NCI-H2171 treated with DMSO at 0.1 percent for 48 hours (cell line): ENCODE results near the gene SENP2.
"Not testable (repeated sequence)": the region's sequence is repeated elsewhere in the genome, so short reads cannot be mapped to it uniquely, and the experiment has no call there.

ENCODE experiments used
- DNase-seq: peaks from one replicate; lab custom pipeline; 2025; lab: John Stamatoyannopoulos, UW

The SENP2 gene

GRCh38 chr3:185647880-185648210 is 61.8 kb downstream of the SENP2 start:
- no peak for DNase-seq

GRCh38 chr3:185648396-185648795 is 62.3 kb downstream of the SENP2 start:
- no peak for DNase-seq

- no peak for DNase-seq
These were observed 63.3 kb downstream of the SENP2 start for GRCh38 chr3:185649414-185649813.

GRCh38 chr3:185651971-185652370 is 65.9 kb downstream of the SENP2 start:
- no peak for DNase-seq

- no peak for DNase-seq
These were observed 68.1 kb downstream of the SENP2 start for GRCh38 chr3:185653949-185654757.

GRCh38 chr3:185654758-185655145 is 68.7 kb downstream of the SENP2 start:
- no peak for DNase-seq

GRCh38 chr3:185655426-185656320 is 69.6 kb downstream of the SENP2 start:
- DNase-seq: no peak

GRCh38 chr3:185656321-185656840 is 70.3 kb downstream of the SENP2 start:
- DNase-seq: no peak

GRCh38 chr3:185657211-185657610 is 71.1 kb downstream of the SENP2 start:
- no peak for DNase-seq

- no peak for DNase-seq
These were observed 71.8 kb downstream of the SENP2 start for GRCh38 chr3:185657691-185658503.

GRCh38 chr3:185658504-185658912 is 72.4 kb downstream of the SENP2 start:
- DNase-seq: no peak

- no peak for DNase-seq
These were observed 72.8 kb downstream of the SENP2 start for GRCh38 chr3:185658943-185659342.

- DNase-seq: peak; percentile 73
These were observed 74.1 kb downstream of the SENP2 start for GRCh38 chr3:185659942-185660921.

- DNase-seq: not testable (repeated sequence)
These were observed 75.2 kb downstream of the SENP2 start for GRCh38 chr3:185661296-185661695.

- no peak for DNase-seq
These were observed 75.7 kb downstream of the SENP2 start for GRCh38 chr3:185661772-185662171.

- no peak for DNase-seq
These were observed 77.8 kb downstream of the SENP2 start for GRCh38 chr3:185663929-185664328.

GRCh38 chr3:185667574-185667973 is 81.5 kb downstream of the SENP2 start:
- no peak for DNase-seq

GRCh38 chr3:185677146-185677829 is 91.2 kb downstream of the SENP2 start:
- DNase-seq: peak; percentile 41

GRCh38 chr3:185678027-185678426 is 91.9 kb downstream of the SENP2 start:
- DNase-seq: no peak

GRCh38 chr3:185680231-185680630 is 94.1 kb downstream of the SENP2 start:
- DNase-seq: no peak
